Spleen (tissue), 11 donors: ENCODE measurements around the gene LHFPL5. TPM values are rescaled to one million over a fixed set of nuclear protein-coding genes. Genes with fewer than 3 reads are reported as not detected.

Experiments used
- DNase-seq: peaks from one replicate; pipeline ENCODE4 v3.0.0-alpha.2; 2020
- H3K27ac ChIP-seq, 8 donors: fragments of 200-600 bp; sonication (generic) in 7 of 8; 1 replicate in 4 of 8; 2 replicates in 4 of 8; pipeline versions ENCODE4 v1.5.0 to v1.8.0; 2016 to 2021; ENCODE audit warnings: inconsistent platforms in 4 of 8, mild to moderate bottlenecking in 4 of 8, moderate library complexity in 1 of 8
- H3K27me3 ChIP-seq, 7 donors: fragments of 200-600 bp; sonication (generic) in 6 of 7; replicated peaks in 1 of 7; 1 replicate in 4 of 7; 2 replicates in 3 of 7; pipeline versions ENCODE4 v1.5.0 to v1.8.0; 2016 to 2021; ENCODE audit warnings: inconsistent platforms in 3 of 7, mild to moderate bottlenecking in 1 of 7
- H3K36me3 ChIP-seq, 6 donors: fragments of 200-600 bp; sonication (generic) in 5 of 6; 1 replicate in 4 of 6; 2 replicates in 2 of 6; pipeline versions ENCODE4 v1.5.0 to v1.8.0; 2016 to 2021; ENCODE audit warnings: inconsistent platforms in 2 of 6
- H3K4me1 ChIP-seq, 6 donors: fragments of 200-600 bp; sonication (generic) in 5 of 6; 1 replicate in 3 of 6; 2 replicates in 3 of 6; pipeline versions ENCODE4 v1.5.0 to v1.8.0; 2016 to 2021; ENCODE audit warnings: inconsistent platforms in 3 of 6
- H3K4me3 ChIP-seq, 8 donors: fragments of 200-600 bp; sonication (generic) in 7 of 8; 1 replicate in 4 of 8; 2 replicates in 4 of 8; pipeline versions ENCODE4 v1.5.0 to v1.8.0; 2016 to 2021; ENCODE audit warnings: inconsistent platforms in 4 of 8, mild to moderate bottlenecking in 4 of 8, moderate library complexity in 2 of 8
- H3K9me3 ChIP-seq, 8 donors: fragments of 200-600 bp; sonication (generic) in 7 of 8; 1 replicate in 4 of 8; 2 replicates in 4 of 8; pipeline versions ENCODE4 v1.5.0 to v1.8.0; 2016 to 2021; ENCODE audit warnings: inconsistent platforms in 4 of 8
- CTCF ChIP-seq, 11 experiments: fragments of 200-600 bp in 7 of 11; fragments of 450-650 bp in 4 of 11; sonication (generic) in 4 of 11; IDR thresholded peaks in 8 of 11; conservative IDR thresholded peaks in 3 of 11; 1 replicate in 7 of 11; 2 replicates in 4 of 11; pipeline versions ENCODE4 v1.4.0 to v1.8.0; 2016 to 2021; ENCODE audit warnings: antibody characterized with exemption in 11 of 11, inconsistent platforms in 4 of 11, mild to moderate bottlenecking in 1 of 11
- POLR2A ChIP-seq, 3 donors: fragments of 450-650 bp; IDR thresholded peaks; one replicate each; pipeline ENCODE4 v1.5.1; 2017; ENCODE audit warnings: antibody characterized with exemption in 3 of 3, mild to moderate bottlenecking in 1 of 3
- POLR2AphosphoS5 ChIP-seq, 3 donors: sonication (generic); formaldehyde crosslinking; IDR thresholded peaks; one replicate each; pipeline ENCODE4 v1.5.1; 2017; ENCODE audit warnings: antibody characterized with exemption in 3 of 3
- WGBS, 5 donors: extraction: QIAGEN DNeasy Blood & Tissue Kit in 3 of 5; methylation state at CpG; one replicate each; pipeline versions ENCODE4 v1.1.5 to v1.1.7; 2013 to 2018; 5-methylcytosine and 5-hydroxymethylcytosine counted together
- intact Hi-C: fragments of 100-400 bp; cut with DNase I; formaldehyde crosslinking; loops from one replicate; pipeline ENCODE4 v1.15.0; 2023; ENCODE audit warnings: low total_unique reads
- polyA plus RNA-seq, 3 donors: library from polyadenylated mRNA; stranded (reverse); fragments of 200-250 nt; gene quantifications; one replicate each; pipeline ENCODE4 v1.2.1, GENCODE V29; 2013
- total RNA-seq, 7 donors: library from RNA; depleted of rRNA in 3 of 7; stranded (reverse); fragments of >200 nt in 3 of 7; fragmentation: NEBNext Ultra II Directional in 4 of 7; extraction: Animal tissue kit (Norgen Biotek cat#: 25700) in 4 of 7; gene quantifications; one replicate each; pipeline versions ENCODE4 v1.1.0 to v1.2.1, GENCODE V29; 2016 to 2021
- donor health status: healthy with polysubstance abuse.
- donor health status: DM: no; HTN: no; CAD: no; lungs with moderate emphysema.
- donor health status: DM: no; HTN: no; CAD: no.
- donor health status: Bipolar disorder and iron deficiency.
- donor health status: healthy.
- donor health status: DM: no; HTN: no; CAD: no.
- donor health status: DM: yes; HTN: yes; CAD: no.

LHFPL5 gene
- total and polyA plus RNA-seq, 10 donors = not detected

GRCh38 chr6:35782424-35782823 is 22.7 kb upstream of the LHFPL5 start:
- intact Hi-C loops = no loop called here
- no peaks in the 10 kb centered on the region for H3K36me3 ChIP-seq
- 75 to 83% (median 82%) methylated on average over 3 of the region's 3 CpGs for WGBS, 5 donors
- no peaks in the 10 kb centered on the region for H3K9me3 ChIP-seq
- peaks cover 0 to 7% (median 0%) of the 10 kb centered on the region in 6 donors for H3K4me1 ChIP-seq
- H3K4me3 ChIP-seq = no peak overlapping the region
- no peak for TF ChIP-seq CTCF (IDR thresholded peaks at IDR 0.05 in 8 of 11, conservative IDR thresholded peaks at IDR 0.05 in 3 of 11)
- H3K27ac ChIP-seq = no peak overlapping the region
- DNase-seq = no peak
- H3K27me3 ChIP-seq = peaks cover 0 to 31% (median 14%) of the 10 kb centered on the region in 7 donors

GRCh38 chr6:35784200-35784599 is 21.0 kb upstream of the LHFPL5 start:
- Histone ChIP-seq H3K27me3 (peaks cover 0 to 48% (median 22%) of the 10 kb centered on the region in 7 donors), H3K36me3 (no peaks in the 10 kb centered on the region), H3K4me3 (no peak overlapping the region), H3K27ac (no peak overlapping the region), H3K9me3 (no peaks in the 10 kb centered on the region), H3K4me1 (peaks cover 0 to 7% (median 0%) of the 10 kb centered on the region in 6 donors)
- WGBS, 5 donors = 79 to 89% (median 83%) methylated on average over 2 of the region's 2 CpGs
- intact Hi-C loops = no loop called here
- TF ChIP-seq POLR2AphosphoS5 (IDR thresholded peaks at IDR 0.05) = no peak
- TF ChIP-seq CTCF (IDR thresholded peaks at IDR 0.05 in 8 of 11, conservative IDR thresholded peaks at IDR 0.05 in 3 of 11) = no peak
- TF ChIP-seq POLR2A (IDR thresholded peaks at IDR 0.05) = no peak
- no peak for DNase-seq

DNA sequence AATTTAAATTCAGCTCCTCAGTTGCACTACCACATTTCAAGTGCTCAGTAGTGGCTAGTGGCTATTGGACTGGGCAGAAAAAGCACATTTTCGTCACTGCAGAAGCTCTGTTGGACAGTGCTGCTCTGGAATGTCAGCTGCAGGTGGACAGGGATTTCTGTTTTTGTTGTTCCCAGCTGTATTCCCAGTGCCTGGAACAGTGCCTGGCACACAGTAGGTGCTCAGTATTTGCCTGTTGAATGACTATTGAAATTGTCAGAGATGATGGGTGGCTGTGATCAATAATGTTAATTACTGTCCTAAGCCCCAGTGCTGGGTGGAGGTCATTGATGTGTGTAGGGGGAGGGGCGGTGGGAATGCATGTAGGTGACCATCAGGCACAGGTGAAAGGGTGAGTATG is 18.9 kb upstream of the LHFPL5 start:
- H3K36me3 ChIP-seq = no peaks in the 10 kb centered on the region
- peaks cover 0 to 63% (median 32%) of the 10 kb centered on the region in 7 donors for H3K27me3 ChIP-seq
- no peak overlapping the region for H3K27ac ChIP-seq
- H3K4me3 ChIP-seq = no peak overlapping the region
- H3K4me1 ChIP-seq = peaks cover 0 to 7% (median 0%) of the 10 kb centered on the region in 6 donors
- intact Hi-C loops = no loop called here
- 63 to 84% (median 68%) methylated on average over 2 of the region's 2 CpGs for WGBS, 5 donors
- H3K9me3 ChIP-seq = no peaks in the 10 kb centered on the region
- DNase-seq = no peak
- TF ChIP-seq CTCF (IDR thresholded peaks at IDR 0.05 in 8 of 11, conservative IDR thresholded peaks at IDR 0.05 in 3 of 11) = no peak
- TF ChIP-seq POLR2A (IDR thresholded peaks at IDR 0.05) = no peak
- TF ChIP-seq POLR2AphosphoS5 (IDR thresholded peaks at IDR 0.05) = no peak

DNA sequence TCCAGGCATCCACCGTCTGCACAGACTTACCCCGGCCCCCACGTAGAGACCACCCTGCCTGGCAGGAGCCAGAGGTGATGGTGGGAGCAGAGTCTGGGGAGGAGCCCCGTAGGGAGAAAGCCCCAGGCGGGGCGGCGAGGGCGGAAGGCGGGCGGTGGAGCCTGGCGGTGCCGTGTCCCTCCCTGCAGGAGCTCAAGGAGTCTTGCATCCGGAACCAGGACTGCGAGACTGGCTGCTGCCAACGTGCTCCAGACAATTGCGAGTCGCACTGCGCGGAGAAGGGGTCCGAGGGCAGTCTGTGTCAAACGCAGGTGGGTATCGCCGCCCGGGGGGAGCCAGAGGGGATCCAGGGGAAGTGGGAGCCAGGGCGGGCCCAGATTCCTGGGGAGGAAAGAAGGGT is 18.3 kb upstream of the LHFPL5 start:
- TF ChIP-seq POLR2AphosphoS5 (IDR thresholded peaks at IDR 0.05) = no peak
- no peak for TF ChIP-seq POLR2A (IDR thresholded peaks at IDR 0.05)
- TF ChIP-seq CTCF (IDR thresholded peaks at IDR 0.05 in 8 of 11, conservative IDR thresholded peaks at IDR 0.05 in 3 of 11) = no peak
- Histone ChIP-seq H3K9me3 (no peaks in the 10 kb centered on the region), H3K36me3 (no peaks in the 10 kb centered on the region), H3K27me3 (peaks cover 0 to 63% (median 32%) of the 10 kb centered on the region in 7 donors), H3K4me1 (peaks cover 0 to 7% (median 0%) of the 10 kb centered on the region in 6 donors), H3K27ac (no peak overlapping the region), H3K4me3 (no peak overlapping the region)
- intact Hi-C loops = no loop called here
- 32 to 67% (median 50%) methylated on average over 25 of the region's 25 CpGs for WGBS, 5 donors
- DNase-seq = no peak
